GM21515 (cell line): ENCODE measurements around the gene SEMA5A.

Experiments
- ATAC-seq: cut with Tn5 transposase; IDR thresholded peaks from one replicate; pipeline ENCODE4 v1.9.1; 2021; ENCODE audit not compliant: unreplicated experiment

SEMA5A gene

GRCh38 chr5:9186069-9186468 is 359.8 kb downstream of the SEMA5A start:
- ATAC-seq, result no peak

DNA sequence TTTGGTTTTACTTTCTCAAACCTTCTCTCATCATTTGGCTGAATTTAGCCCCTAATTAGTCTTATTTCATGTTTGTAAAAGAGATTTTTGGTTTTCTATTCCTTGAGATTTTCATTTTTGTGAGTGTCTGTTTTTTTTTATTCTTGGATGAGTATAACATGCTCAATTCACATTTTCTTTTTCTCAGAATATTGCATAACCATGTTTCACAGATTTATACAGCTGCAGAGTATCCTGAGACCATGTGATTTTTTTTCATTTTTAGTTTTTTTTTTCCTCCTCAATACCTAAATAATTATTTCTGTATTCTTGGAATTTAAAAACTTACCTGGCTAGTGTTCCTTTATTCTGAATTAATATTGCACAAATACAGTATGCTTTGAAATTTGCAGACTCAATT is 361.9 kb downstream of the SEMA5A start:
- no peak for ATAC-seq

GRCh38 chr5:9182899-9183695 is 362.8 kb downstream of the SEMA5A start:
- ATAC-seq, result no peak

DNA sequence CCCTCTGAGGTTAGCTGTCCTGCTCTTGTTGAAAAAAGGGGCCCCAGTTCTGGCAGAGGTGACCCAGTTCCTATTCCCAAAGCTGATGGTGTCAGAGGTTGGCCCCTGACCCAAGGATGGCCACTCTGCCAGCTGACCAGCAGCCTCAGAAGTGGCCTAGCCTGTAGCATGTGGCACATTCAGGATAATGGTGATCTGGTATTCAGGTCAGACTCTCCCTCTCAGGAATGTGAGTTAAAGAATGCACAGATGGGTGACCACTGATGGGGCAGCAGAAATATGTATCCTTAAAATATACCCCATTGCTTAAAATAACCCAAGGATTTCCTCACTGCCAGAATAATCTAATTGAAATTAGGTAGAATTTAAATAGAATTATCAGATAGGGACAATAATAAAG is 369.2 kb downstream of the SEMA5A start:
- no peak for ATAC-seq

GRCh38 chr5:9174446-9174845 is 371.4 kb downstream of the SEMA5A start:
- no peak for ATAC-seq

GRCh38 chr5:9173281-9174048 is 372.4 kb downstream of the SEMA5A start:
- no peak for ATAC-seq

DNA sequence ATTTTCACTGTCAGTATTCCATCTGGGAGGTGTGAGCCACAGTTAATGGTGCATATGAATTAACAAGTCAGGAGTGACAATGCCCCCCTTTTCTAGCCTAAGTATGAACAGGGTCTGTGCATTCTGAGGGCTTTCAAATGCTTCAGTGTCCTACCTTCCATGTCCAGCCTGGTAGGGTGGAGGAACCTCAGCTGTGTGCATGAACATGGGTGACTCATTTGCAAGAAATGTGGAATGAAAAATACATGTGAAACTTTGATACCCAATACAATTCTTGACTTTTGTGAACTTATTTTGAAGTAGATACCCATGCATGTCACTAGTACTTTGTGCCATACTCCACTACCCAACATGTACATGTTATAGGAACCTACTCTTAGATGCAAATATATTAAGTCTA is 375.8 kb downstream of the SEMA5A start:
- ATAC-seq, result no peak

- no peak for ATAC-seq
These were observed 376.3 kb downstream of the SEMA5A start for GRCh38 chr5:9169557-9169902.

- no peak for ATAC-seq
These were observed 376.9 kb downstream of the SEMA5A start for GRCh38 chr5:9168791-9169556.

DNA sequence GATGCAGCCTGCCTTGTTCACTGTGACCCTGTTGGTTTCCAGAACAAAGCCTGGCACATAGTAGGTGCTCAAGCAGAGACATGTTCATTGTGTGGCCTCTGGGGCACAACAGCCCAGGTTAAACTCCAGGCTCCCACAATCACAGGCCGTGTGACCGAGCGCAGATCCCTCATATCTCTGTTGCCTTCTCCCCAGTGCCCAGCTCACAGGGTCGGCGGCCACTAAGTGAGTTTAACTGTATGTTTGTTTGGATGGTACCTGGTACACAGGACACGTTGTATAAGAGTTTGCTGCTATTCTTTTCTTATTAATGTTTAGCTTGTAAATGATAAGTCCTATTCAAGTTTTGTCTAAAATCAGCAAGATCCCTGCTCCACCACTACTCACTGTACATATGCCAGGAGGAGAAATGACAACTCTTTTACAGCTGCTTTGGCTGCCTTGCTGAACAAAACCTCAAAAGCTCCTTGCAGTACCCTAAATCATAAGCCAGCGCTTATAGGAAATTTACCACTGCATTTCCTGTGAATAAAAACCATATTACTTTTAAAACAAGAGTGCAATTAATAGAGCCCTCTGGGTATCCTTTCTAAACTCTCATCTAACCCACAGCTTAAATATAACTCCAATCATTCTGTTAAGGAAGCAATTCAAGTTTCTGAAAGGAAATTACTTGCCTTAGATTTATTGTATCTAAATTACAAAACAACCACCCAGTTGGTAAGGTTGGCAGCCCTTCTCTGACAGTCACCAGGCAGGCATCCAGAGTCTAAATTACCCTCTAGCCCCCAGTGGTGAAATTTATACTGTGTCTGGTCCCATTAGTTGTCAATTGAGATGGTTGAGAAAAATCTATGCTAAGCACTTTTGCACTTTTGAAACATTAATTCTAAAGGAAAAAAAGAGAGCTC is 379.4 kb downstream of the SEMA5A start:
- no peak for ATAC-seq

DNA sequence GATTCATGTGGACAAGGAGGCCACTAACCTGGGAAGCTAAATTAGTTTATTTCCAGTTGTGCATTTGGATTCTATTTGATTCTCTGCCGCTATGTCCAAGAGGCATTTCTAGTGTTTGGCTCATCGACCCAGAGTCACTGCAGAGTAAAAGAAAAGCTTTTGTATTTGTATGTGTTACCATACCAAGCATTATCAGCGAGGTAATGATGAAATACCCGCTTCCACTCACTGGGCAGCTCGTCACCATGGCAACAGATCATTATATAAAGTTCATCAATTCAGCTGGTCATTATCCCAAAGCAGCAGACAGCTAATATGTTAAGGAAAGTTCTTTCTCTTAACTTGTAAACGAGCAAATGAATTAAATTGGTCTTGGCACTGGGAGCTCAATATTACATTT is 380.3 kb downstream of the SEMA5A start:
- ATAC-seq, result no peak

DNA sequence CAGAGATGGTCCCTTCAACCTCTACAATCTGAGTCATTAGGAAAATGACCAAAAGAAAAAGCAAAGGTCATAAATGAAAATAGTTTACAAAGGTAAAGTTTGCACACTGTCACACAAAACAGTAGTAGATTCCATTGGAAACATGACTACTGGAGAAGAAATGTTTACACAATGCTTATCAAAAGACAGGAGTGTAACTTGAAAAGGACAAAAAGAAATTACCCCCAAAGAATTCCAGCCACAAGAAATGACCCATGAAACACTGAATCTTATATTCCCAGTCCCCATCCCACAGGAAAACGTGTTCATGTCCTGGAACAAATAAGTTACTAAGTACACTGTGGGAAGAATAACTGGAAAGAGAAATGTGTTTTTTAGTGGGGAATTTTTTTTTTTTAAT is 385.1 kb downstream of the SEMA5A start:
- ATAC-seq, result no peak

DNA sequence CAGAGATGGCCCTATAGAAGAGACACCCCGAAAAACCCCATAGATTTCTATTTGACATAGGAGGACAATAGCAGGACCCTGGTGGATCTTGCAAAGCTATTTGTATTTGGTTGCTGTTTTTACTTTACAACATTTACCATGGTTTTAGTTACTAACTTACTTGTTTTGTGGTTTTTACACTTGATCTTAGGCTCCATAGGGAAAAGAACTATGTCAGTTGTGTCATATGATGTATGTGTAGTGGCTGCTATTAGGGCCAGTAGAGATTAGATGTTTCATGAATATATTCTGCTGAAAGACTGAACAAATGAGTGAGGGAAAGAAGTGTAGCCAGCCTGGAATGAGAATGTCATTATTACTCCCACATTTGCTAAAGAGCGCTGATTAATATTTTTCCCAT is 388.1 kb downstream of the SEMA5A start:
- no peak for ATAC-seq

DNA sequence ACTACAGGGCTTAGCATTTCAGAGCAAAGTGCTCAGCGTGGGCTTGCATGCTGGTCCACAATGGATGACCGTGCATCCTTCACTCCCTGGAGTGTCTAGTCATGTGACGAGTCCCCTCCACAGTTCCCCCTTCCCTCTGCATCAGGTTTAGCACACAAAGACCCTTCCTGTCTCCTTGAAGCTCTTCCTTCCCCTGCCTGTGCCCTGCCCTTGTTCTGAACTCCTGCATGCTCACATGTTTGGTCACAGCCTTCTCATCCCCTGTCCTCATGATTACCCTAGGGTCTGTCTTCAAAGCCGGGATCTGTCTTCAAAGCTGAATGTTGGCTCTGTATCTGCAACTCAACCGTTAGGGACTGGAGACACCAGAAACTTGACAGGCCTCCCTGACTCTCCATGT is 388.9 kb downstream of the SEMA5A start:
- ATAC-seq, result no peak

- no peak for ATAC-seq
These were observed 389.6 kb downstream of the SEMA5A start for GRCh38 chr5:9156282-9156681.

DNA sequence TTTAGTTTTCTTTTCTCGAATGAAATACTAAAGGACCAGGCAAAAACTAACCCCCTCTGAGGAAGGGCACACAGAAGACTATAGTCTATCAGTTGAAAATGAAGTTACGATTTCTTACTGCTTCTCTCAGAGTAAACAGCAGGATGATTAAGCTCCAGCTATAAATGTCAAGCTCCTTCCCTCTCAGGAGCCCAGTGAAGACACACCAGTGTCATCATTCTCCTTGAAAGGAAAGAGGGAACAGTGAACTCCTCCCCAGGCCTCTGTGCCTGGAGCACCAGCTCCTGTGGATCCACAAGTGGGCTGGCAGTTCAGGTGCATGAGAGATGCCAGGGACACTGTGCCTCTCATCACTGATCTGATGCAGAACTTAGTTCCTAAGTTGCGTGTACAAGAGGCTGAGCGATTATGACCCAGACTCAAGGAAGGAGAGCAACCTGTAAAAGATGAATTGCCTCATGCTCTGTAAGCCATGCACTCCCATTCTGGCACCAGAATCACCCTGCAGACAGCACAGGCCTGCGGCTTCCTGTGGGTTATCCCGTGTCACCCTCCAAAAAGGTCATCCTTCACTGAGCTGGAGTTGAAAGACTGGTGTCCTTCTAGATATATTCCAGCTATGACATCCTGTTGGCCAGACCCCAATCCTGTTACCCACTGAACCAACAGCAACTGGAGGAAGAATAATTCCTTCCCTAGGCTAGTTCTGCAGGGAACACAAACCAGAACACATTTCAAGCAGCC is 394.0 kb downstream of the SEMA5A start:
- ATAC-seq, result no peak

GRCh38 chr5:9149988-9150387 is 395.9 kb downstream of the SEMA5A start:
- no peak for ATAC-seq

- no peak for ATAC-seq
These were observed 397.6 kb downstream of the SEMA5A start for GRCh38 chr5:9148242-9148641.

GRCh38 chr5:9140711-9141110 is 405.2 kb downstream of the SEMA5A start:
- ATAC-seq, result no peak

DNA sequence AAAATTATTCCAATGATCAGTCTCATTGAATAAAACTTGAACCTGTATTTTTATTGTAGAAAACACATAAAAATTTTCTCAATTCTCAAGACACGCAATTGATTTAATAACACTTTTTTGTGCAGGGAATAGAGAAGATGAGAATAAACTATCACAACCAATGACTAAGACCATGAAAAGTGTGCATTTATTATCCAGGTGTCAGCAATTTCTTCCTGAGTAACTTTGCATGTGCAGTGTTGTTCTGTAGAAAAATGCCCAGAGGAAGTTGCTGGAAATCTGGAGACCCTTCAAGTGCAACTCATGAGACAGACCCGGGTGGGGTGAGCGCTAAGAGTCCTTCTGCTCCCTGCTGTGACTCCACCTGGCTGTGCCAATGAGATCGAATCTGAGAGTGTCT is 405.7 kb downstream of the SEMA5A start:
- ATAC-seq, result no peak
